GM21381 (cell line): ENCODE data around the gene MED26.

ENCODE experiments used
- ATAC-seq: cut with Tn5 transposase; IDR thresholded peaks from one replicate; pipeline ENCODE4 v1.9.1; 2021; ENCODE audit warnings: mild to moderate bottlenecking, moderate library complexity; ENCODE audit not compliant: unreplicated experiment

Gene MED26

DNA sequence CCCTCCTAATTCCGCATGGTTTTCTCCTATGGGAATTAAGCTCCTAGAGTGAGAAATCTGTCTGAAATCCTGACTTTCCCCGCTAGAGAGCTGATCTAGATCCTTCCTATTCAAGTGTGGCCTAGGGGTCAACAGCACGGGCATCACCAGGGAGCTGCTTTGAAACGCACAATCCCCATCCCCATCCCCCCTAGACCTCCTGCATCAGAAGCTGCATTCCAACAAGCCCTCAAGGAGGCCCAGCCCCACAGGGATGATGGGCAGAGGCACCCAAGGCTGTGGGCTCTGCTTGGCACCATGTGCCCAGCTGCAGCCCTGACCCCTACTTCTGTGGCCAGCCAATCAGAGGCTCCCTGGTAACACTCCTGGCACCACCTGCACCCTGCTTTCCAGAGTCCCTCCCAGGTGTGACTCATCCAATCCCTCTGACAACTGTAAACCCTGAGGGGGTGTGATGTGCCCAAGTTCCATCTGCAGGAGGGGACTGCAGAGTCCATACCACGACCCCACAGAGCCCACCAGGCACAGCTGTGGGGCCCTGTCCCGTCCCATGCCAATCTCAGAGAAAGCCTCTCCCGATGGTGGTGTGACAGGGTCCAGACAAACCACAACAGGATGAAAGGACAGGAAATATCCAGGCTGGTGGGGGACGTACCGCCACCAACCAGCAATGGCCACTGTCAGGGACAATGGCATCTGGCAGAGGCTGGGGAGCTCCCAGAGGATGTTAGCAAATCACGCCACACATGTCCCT, 36.0 kb downstream of the MED26 start:
- no peak for ATAC-seq

DNA sequence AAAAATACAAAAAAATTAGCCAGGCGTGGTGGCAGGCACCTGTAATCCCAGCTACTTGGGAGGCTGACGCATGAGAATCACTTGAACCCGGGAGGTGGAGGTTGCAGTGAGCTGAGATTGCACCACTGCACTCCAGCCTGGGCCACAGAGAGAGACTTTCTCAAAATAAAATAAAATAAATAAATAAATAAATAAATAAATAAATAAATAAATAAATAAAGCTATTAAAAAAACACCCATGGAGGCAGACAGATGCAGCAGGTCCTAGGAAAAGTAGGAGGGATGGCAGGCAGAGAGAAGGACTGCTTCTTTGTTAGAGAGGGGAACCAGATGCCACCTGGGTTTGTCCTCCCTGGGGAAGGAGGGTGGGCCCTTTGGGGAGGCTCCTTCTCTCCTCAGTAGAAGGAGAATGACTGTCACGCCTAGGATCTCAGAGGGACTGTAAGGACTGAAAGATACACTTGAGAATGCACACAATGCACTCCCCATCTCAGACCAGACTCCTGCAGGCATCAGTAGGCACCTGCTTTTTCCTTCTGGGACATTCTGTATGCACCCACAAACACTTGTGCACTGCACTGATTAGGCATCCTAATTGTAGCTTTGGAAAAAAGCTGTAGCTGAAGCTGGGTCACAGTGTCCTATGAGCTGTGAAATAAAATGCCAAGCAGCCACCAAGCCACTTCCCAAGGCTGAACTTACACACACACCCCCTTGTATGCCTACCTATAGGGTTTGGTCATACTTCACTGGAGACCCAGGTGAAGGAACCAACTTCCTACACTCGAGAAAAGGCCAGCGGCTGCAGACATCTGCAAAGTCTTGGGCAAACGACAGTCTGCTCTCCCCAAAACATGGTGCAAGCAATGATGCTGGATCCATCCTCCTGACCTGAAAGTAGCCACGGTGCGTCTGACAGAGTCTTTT, 36.9 kb downstream of the MED26 start:
- no peak for ATAC-seq

DNA sequence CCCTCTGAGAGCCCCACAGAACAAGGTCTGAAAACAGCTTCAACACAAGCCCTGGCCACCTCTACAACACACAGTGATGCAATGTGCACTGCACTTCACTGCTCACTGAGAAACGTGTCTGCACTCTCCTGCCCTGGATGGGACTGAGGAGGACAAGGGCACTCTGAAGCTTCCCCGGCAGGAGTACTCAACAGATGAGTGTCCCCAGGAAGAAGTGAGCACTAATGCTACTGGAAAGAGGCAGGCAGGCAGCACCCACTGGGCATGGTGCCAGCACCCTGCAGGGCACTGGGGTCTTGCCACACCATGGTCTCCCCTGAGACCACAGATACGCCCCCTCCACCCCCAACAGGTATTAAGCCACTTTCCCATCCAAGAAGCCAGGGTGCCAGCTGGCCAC, 38.1 kb downstream of the MED26 start:
- no peak for ATAC-seq

DNA sequence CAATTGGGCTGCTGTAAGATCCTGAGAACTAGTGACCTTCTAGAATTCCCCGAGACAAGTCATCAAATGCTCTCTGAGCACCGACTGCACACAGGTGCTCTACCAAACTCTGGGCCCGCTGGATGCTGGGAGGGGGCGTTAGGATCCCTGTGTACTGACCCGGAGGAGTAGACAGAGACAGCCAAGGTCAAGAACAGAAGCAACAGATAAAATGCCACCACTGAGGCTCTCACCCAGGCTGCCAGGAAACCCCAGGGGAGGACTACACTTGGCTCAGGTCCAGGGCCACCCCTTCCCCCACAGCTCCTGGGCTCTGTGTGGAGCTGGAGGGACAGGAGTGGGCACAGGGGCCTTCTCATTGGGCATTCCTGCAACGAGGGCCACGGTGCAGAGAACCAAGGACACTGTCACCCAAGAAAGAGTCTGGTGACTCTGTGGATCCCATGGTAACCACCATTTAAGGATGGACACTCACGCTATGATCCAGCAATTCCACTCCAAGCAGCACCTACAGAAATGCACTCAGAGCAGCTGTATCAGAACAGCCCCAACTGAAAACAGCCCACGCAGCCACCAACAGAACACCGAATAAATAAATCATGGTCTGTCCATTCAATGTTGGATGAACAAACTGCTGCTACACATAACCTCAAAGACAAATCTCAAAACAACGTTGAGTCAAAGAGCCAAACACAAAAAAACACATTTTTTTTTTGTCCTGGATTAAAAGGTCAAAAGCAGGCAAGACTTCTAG, 39.0 kb downstream of the MED26 start:
- ATAC-seq, result peak; percentile 6

DNA sequence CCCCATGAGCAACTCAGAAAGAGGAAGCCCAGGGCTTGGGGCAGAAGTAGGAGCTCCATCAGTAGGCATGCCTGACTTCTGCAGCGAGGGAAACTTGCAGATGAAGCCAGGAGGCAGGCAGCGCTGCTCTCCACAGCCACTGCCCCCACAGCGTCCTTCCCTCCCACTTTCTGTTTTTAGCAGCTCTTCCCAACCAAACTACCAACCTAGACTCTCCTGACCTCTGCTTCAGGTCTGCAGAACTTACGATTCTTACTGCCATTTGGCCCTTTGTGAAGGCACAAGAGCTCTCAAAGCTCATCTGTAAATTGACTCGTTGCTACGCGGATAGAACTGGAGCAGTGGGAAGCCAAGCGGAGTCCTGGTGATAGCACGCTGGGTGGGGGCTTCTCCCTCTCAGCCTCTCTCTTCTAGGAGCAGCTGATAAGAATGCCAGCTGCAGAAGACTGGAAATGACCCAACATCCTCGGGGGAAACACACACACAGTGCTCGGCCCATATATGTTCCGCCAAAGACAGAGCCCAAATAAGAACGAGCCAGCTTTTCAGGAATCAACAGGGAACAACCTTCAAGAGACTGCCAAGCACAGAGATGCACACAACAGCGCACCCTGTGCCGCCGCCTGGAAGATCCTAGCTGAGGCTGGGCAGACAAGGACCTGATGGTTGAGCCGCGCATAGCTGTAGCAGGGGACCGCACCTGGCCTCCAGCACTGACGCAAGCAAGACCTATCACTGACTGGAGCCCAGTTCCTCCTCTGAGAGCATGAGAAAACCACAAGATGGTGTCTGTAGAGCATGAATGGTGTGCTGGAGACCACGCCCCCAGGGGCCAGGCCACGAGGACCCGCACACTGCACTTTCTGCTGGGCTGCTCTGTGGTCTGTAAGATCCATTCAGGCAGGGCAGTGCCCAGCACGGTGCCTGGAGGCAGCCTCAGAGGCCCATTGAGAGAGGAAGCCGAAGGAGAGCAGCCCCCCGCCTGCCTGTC, 39.9 kb downstream of the MED26 start:
- ATAC-seq, result peak; percentile 39

DNA sequence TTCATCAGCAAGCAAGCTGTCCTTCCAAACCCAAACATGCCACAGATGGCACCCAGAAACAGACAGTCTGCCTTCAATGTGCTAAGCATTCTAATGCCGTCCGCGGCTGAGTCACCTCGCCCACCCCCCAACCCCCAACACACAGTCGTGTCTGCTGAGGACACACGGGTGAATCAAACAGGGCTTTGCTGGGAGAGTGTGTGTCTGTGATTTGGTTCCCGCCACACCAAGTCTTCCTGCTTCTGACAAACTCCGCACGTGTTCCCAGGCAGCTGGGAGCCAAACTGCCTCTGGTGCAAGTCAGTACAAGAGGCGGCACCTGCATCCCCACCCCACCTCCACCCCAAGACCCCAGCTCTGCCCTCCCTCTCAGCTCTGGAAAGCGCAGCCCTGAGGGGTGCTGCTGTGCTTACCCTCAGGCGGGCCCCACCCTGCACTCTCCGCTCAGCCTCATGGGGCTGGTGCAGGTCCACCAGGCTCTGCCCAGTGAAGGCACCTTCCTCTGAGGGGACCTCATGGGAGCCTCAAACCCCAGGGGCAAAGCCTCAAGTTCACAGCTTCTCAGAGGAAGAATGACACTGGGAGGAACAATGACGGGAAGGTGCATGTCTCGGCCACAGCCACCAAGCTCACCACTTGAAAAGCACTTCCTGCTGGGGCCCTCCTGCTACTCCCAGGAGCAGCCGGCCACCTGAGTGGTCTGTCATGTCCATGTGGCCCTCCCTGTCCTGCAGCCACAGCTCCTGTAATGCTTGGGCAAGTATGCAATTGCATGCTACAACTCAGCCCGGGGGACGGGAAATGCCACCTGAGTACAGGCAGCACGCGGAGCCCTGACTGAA, 40.8 kb downstream of the MED26 start:
- ATAC-seq, result no peak

DNA sequence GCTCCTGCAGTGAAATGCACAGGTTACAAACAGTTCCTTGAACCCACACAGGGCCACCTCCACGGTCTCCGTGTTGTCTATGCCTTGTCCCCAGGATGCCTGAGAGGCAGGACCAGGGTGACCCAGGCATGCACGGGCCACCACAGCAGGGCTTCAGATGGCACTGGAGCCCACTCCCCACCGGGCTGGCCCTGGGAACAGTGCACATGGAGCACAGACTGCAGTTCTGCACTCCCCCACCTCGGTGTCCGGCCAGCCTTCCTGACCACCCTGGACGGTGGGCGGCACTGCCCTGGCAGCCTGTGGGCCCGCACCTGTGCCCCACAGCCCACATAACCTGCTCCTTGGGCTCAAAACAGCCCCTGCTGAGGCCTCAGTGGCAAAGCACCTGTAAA, 41.5 kb downstream of the MED26 start:
- no peak for ATAC-seq

DNA sequence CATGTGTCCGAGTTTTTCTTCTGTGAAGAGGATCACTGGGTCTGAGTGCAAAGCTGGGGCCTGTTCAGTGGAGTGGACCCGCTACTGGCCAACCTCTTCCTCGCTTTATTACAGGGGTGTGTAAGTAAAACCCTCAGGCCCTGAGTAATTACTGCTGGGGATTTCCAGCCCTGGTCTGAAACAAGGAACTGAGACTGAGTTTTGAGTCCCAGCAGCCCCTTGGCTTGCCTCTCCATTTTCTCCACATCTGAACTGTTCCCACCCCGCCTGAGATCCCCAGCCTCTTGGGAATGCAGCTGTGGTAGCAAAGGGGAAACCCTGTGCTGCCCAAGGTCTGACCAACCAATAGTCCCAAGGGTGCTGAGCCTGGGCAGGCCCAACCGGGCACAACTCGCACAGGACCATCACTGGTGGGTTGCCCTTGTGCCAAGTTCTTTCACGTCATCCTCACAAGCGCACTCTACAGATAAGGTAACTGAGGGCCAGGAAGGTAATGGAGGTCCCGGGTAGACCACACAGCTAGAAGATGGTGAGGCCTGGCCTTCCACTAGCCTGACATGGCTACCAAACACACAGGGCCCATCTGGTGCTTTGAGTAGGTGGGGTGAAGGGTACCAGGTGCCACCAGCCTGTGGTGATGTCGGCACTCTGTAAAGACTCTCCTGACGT, 42.1 kb downstream of the MED26 start:
- ATAC-seq, result peak; percentile 27

DNA sequence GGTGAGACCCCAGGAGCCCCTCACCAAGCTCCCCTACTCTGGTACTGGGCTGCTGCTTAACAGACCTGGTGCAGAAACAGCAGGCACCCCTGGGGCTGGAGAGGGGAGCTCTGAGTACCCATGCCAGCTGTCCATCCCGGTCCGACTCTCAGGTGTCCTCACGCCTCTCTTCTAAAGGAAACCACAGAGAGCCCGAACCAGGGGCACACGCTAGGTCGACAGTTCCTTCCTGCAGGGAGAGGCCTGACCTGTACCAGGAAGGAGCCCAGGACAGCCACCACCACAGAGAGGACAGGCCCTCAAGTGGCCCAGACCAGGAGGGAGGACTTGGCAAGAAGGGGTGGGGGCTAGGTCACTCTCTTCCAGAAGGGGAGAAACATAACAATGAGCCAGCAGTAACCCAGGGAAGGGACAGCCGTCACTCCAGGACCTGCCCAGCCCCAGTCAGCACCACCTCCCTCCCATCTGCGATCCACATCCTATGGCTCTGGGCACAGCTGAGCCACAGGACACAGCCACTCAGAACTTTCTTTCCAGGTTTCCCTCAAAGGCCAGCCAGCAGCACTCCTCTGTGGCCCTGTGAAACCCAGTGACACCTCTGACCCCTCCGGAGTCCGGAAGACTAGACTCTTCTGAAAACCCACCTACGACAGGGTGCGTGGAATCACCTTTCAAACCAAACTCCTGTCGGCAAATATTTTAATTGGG, 42.8 kb downstream of the MED26 start:
- no peak for ATAC-seq

DNA sequence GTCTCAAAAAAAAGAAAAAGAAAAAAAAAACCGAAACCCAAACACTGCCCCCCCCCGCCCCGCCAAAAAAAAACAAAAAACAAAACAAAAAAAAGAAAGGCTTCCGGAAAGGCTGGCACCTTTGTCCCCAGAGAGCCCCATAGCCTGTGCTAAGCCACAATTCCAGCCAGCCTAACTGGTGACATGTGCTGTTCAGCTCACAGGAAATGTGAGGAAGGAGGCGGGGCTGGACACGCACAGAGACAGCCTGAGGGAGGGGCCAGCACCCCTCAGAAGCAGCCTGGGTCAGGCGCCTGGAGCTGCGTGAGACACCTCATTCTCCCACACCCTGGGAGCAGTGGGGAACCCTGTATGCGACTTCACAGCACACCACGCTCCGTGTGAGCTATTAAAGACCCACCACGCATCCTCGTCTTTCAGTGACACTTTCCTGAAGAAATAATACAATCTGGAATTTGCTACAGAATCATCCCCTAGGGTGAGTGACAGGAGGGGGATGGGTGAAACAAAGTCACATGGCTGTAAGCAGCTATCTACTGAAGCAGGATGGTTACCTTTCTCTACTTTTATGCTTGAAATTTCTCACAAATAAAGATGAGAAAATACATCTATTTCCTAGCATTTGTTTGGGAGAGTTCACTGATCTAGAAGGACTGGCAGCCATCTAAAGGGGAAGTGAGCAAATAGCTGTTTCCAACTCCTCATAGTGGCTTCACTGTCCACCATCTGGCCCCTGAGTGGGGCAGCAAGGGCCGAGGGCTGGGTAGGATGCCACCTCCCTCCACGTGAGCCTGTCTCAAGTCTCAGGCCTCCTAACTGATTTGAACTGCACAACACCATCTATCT, 43.5 kb downstream of the MED26 start:
- peak; percentile 52 for ATAC-seq

DNA sequence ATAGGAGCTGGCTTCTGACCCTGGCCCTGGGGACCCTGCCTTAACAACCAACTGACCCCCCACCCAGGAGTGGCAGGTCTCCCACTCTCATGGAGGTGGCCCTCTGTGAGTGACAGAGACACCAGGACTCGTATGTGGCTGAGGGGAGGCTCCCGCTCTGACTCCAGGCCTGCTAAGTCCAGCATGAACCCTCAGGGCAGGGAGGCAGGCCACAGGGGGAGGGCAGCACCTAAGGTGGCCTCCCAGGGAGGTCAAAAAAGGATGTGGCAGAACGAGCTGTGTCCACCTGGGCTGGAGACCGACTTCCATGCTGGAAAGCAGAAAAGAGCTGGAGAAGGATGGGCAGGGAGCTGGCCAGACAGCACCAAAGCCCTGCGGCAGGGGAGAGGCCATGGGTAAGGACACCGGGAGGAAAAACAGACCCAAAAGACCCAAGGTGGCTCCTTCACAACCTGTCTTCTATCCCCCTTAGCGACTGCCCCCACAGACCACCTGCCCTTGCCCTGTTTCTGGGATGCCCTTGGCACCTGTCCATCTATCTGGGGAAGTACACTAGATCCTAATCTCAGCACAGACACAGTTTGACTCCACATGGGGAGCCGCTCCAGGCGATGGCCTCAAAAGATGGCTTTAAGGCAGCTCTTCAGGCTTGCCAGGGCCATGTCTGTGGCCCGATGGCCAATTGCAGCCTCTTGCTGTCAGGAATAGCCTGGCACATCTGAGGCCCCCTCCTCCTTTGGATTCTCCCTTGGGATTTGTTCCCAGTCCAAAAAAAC, 45.3 kb downstream of the MED26 start:
- no peak for ATAC-seq

DNA sequence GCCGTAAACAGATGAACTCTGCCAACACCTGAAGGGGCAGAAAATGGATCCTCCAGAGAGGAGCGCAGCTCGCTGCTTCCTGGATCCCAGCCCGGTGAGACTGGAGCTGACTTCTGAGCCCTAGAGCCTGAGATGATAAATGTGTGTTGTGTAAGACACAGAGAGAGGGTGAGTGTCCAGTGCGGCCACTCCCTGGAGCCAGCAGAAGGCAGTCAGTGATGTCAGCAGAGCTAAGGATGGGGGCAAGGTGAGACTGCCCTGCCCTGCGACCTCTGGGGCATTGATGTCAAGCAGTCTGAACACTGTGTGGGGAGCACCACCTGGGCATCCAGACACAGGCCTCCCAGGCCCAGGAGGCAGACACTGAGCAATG, 46.0 kb downstream of the MED26 start:
- ATAC-seq, result no peak

DNA sequence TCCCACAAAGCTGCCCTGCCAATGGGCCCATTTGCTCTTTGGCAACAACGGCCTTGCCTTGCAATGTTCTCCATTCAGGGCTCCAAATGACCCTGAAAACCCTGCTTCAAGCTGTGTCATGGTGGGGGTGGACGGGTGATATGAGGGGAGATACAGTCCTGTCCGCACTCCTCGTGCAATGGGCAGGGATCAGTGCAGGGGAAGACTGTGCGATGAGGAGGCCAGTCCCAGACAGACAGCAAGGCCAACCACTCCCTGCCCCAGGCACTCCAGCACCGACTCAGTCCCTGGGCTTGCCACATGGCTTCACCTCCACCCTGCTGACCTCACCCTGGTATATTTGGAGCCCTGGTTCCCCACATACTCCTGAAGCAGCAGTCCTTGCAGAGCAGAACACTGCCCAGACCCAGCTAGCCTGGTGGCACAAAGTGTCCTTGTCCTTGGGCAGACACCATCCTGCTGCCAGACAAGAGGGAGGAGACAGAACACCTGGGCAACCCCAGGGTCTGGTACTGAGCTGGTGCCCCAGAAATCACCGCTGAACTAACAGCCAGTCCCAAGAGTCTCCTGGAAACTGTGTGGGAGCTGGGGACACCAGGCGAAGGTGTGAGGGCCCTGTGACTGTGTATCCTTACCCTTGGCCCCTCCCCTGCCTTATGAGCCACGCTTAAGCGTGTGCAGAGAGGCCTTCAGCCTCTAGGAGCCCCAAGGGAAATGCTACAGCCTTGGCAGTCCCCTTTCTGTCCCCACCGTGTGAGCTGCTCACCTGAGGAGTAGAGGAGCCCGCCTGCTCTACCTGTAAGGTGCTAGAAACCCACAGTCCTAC, 46.6 kb downstream of the MED26 start:
- ATAC-seq, result no peak

DNA sequence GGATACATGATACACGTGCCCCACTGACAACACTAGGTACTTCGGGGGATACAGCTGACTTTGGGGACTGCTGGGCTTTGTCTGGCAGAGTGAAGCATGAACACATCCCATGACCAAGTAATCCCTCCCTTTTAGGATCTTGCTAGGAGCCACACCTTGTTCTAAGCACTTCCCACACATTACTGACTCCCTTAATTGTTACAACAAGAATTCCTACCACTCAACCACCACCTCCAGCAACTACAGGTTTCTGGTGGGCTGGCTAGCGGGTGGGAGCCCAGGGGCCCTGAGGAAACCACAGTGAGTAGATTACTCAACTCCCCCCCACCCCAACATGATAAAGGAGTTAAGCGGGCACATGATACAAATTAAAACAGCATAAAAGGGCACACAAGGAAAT, 48.6 kb downstream of the MED26 start:
- ATAC-seq, result no peak

DNA sequence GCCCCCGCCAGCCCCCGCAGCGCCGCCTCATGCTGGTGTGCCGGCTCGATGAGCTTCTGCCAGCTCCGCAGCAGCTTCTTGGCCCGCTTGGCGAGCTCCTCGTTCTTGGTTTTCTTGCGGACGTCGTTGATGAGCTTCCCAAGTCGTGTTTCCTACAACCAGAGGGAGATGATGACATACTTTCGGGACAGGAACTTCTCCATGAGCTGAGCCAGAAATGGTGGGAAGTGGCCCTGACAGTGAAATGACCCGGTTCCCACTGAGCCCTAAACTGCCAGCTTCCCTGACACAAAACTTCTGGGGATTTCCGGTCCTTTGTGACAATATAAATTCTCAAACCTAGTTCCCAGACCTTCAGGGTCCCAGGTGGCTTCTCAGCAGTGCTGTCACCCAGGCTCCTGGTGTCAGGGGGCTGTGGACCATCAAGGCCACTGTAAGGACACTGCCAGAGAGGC, 50.4 kb downstream of the MED26 start:
- no peak for ATAC-seq
